SK-N-SH (cell line): Measurements from ENCODE around the gene LARGE1.

Source experiments
- CHD2 ChIP-seq: fragments of 150-350 bp; IDR thresholded peaks from 2 replicates; pipeline ENCODE4 v1.6.1; 2018; ENCODE audit warnings: low read length; ENCODE audit not compliant: partially characterized antibody
- CTCF ChIP-seq: fragments of 200-600 bp; sonication (generic); IDR thresholded peaks from 2 replicates; pipeline ENCODE4 v1.6.1; 2017; ENCODE audit warnings: antibody characterized with exemption, mild to moderate bottlenecking, moderate library complexity
- EZH2phosphoT487 ChIP-seq: fragments of 200-600 bp; sonication (generic); IDR thresholded peaks from 2 replicates; pipeline ENCODE4 v1.6.1; 2017; ENCODE audit warnings: low read depth, mixed run types, mild to moderate bottlenecking, antibody characterized with exemption, moderate library complexity, borderline replicate concordance
- IRF3 ChIP-seq: fragments of 150-350 bp; IDR thresholded peaks from 2 replicates; pipeline ENCODE4 v1.6.1; 2016; ENCODE audit warnings: mild to moderate bottlenecking, low read depth, low read length
- MXI1 ChIP-seq: IDR thresholded peaks from 2 replicates; pipeline ENCODE4 v1.6.1; 2012; ENCODE audit warnings: mild to moderate bottlenecking, low read depth, low read length, improper control_type of control experiment
- POLR2AphosphoS5 ChIP-seq: IDR thresholded peaks from 2 replicates; pipeline ENCODE4 v1.6.1; 2012; ENCODE audit warnings: low read depth, low read length
- REST ChIP-seq: IDR thresholded peaks from 2 replicates; pipeline ENCODE4 v1.6.1; 2012; ENCODE audit warnings: mild to moderate bottlenecking, low read depth, low read length, moderate library complexity
- SMC3 ChIP-seq: IDR thresholded peaks from 2 replicates; pipeline ENCODE4 v1.6.1; 2012; ENCODE audit warnings: low read depth, low read length, improper control_type of control experiment
- TAF1 ChIP-seq: IDR thresholded peaks from 2 replicates; pipeline ENCODE4 v1.6.1; 2012; ENCODE audit warnings: low read depth, mild to moderate bottlenecking, low read length, moderate library complexity, borderline replicate concordance
- USF1 ChIP-seq: IDR thresholded peaks from 2 replicates; pipeline ENCODE4 v1.4.0; 2012; ENCODE audit warnings: low read depth, borderline replicate concordance
- TF ChIP-seq, protein P1 (sequence below): fragments of 150-350 bp; IDR thresholded peaks from 2 replicates; pipeline ENCODE4 v1.6.1; 2017; ENCODE audit warnings: antibody characterized with exemption, low read length, low read depth, borderline replicate concordance

DNA sequence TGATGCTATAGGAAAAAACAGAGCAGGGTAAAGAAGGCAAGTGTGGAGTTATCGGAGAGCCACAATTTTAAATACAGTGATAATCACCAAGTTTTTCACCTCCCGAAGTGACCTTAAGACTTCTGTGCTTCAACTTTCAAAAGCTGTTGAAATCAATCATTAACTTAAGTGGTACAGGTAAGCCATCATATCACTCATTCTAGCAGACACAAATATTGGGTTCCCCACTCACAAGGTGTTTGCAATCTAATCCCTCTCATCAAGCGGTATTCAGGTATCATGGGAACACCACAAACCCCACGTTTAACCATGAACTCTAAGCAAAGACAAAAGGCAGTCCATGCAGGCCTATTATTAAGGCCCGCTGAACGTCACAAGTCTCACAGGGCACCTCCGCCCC lies 26.8 kb downstream of the LARGE1 start:
- TF ChIP-seq USF1 (no peak), CTCF (no peak), SMC3 (no peak), POLR2AphosphoS5 (no peak), IRF3 (no peak), TAF1 (no peak), REST (no peak), CHD2 (no peak), MXI1 (no peak), EZH2phosphoT487 (no peak)
- TF ChIP-seq, protein P1, sequence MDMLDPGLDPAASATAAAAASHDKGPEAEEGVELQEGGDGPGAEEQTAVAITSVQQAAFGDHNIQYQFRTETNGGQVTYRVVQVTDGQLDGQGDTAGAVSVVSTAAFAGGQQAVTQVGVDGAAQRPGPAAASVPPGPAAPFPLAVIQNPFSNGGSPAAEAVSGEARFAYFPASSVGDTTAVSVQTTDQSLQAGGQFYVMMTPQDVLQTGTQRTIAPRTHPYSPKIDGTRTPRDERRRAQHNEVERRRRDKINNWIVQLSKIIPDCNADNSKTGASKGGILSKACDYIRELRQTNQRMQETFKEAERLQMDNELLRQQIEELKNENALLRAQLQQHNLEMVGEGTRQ: no peak
